Transverse colon (tissue), 4 donors: ENCODE measurements around the gene TBC1D9. TPM values are rescaled to one million over a fixed set of nuclear protein-coding genes. Genes with fewer than 3 reads are reported as not detected.

Experiments
- DNase-seq: peaks from one replicate; pipeline ENCODE4 v3.0.0-alpha.2; 2019
- H3K27ac ChIP-seq, 4 donors: fragments of 200-600 bp; sonication (generic); 2 replicates each; pipeline ENCODE4 v1.5.1; 2016 to 2018; ENCODE audit warnings: inconsistent platforms in 4 of 4
- H3K27me3 ChIP-seq: fragments of 200-600 bp; sonication (generic); 2 replicates; pipeline ENCODE4 v1.5.1; 2017; ENCODE audit warnings: inconsistent platforms
- H3K36me3 ChIP-seq, 4 donors: fragments of 200-600 bp; sonication (generic); 2 replicates each; pipeline ENCODE4 v1.5.1; 2017 to 2019; ENCODE audit warnings: inconsistent platforms in 4 of 4
- H3K4me1 ChIP-seq, 4 donors: fragments of 200-600 bp; sonication (generic); 2 replicates each; pipeline ENCODE4 v1.5.1; 2017 to 2020; ENCODE audit warnings: inconsistent platforms in 4 of 4
- H3K4me3 ChIP-seq, 4 donors: fragments of 200-600 bp; sonication (generic); 1 replicate in 1 of 4; 2 replicates in 3 of 4; pipeline versions ENCODE4 v1.5.1 to v1.6.1; 2017 to 2019; ENCODE audit warnings: inconsistent platforms in 4 of 4
- H3K9me3 ChIP-seq, 2 donors: fragments of 200-600 bp; sonication (generic); 2 replicates each; pipeline ENCODE4 v1.5.1; 2017 to 2019; ENCODE audit warnings: inconsistent platforms in 2 of 2
- CTCF ChIP-seq, 5 experiments: fragments of 200-600 bp in 3 of 5; fragments of 450-650 bp in 2 of 5; sonication (generic) in 3 of 5; IDR thresholded peaks; 1 replicate in 2 of 5; 2 replicates in 3 of 5; pipeline ENCODE4 v1.5.1; 2016 to 2017; ENCODE audit warnings: antibody characterized with exemption in 5 of 5, inconsistent platforms in 3 of 5, mild to moderate bottlenecking in 2 of 5, moderate library complexity in 1 of 5
- EP300 ChIP-seq: sonication (generic); formaldehyde crosslinking; IDR thresholded peaks from one replicate; pipeline ENCODE4 v1.6.1; 2017; ENCODE audit warnings: antibody characterized with exemption, low read depth
- POLR2A ChIP-seq: fragments of 450-650 bp; IDR thresholded peaks from one replicate; pipeline ENCODE4 v1.6.1; 2016; ENCODE audit warnings: antibody characterized with exemption, mild to moderate bottlenecking, moderate library complexity
- POLR2AphosphoS5 ChIP-seq, 3 donors: sonication (generic); formaldehyde crosslinking; IDR thresholded peaks; one replicate each; pipeline ENCODE4 v1.6.1; 2016; ENCODE audit warnings: antibody characterized with exemption in 3 of 3
- WGBS, 2 donors: methylation state at CpG; one replicate each; pipeline ENCODE4 v1.1.5; 2018; ENCODE audit warnings: low coverage in 1 of 2; 5-methylcytosine and 5-hydroxymethylcytosine counted together
- in situ Hi-C, 4 donors: fragments of 200-750 bp; cut with MboI; loops; one replicate each; pipeline versions ENCODE4 v1.15.0 to v1.15.1; 2017; ENCODE audit warnings: low sequenced_read_pairs in 3 of 4, low pct_ligation_motif_present in 1 of 4, low pct_unique_long_range_greater_than_20kb in 1 of 4
- intact Hi-C: fragments of 100-400 bp; cut with DNase I; formaldehyde crosslinking; loops from one replicate; pipeline ENCODE4 v1.15.1; 2023; ENCODE audit warnings: low total_unique reads
- total RNA-seq, 4 donors: library from RNA; depleted of rRNA; stranded (reverse); fragments of >200 nt; gene quantifications; one replicate each; pipeline ENCODE4 v1.1.0, GENCODE V29; 2016

TBC1D9 gene
- total RNA-seq, 4 donors from 2014 or later: 8.2 to 21.4 (median 16.3) TPM

GRCh38 chr4:140652601-140653000 is 103.6 kb downstream of the TBC1D9 start:
- 78 to 80% methylated on average over 1 to 2 of the region's 2 CpGs for WGBS, 2 donors
- Histone ChIP-seq H3K9me3 (no peaks in the 10 kb centered on the region), H3K27me3 (no peaks in the 10 kb centered on the region), H3K4me3 (no peak overlapping the region), H3K27ac (no peak overlapping the region), H3K4me1 (no peaks in the 10 kb centered on the region), H3K36me3 (no peaks in the 10 kb centered on the region)
- in situ Hi-C loops: no loop called here
- TF ChIP-seq CTCF (IDR thresholded peaks at IDR 0.05) (no peak), EP300 (no peak), POLR2AphosphoS5 (IDR thresholded peaks at IDR 0.05) (no peak), POLR2A (no peak)
- DNase-seq: no peak
- intact Hi-C loops: no loop called here

GRCh38 chr4:140648716-140649308 is 107.4 kb downstream of the TBC1D9 start:
- no peak for DNase-seq
- no peak overlapping the region for H3K27ac ChIP-seq
- WGBS, 2 donors: 81 to 91% methylated on average over 2 of the region's 2 CpGs
- no peaks in the 10 kb centered on the region for H3K27me3 ChIP-seq
- H3K9me3 ChIP-seq: no peaks in the 10 kb centered on the region
- intact Hi-C loops (no loop called here), in situ Hi-C loops (no loop called here)
- TF ChIP-seq POLR2AphosphoS5 (IDR thresholded peaks at IDR 0.05): no peak
- no peak for TF ChIP-seq POLR2A
- no peak for TF ChIP-seq CTCF (IDR thresholded peaks at IDR 0.05)
- no peaks in the 10 kb centered on the region for H3K4me1 ChIP-seq
- H3K4me3 ChIP-seq: no peak overlapping the region
- H3K36me3 ChIP-seq: no peaks in the 10 kb centered on the region

GRCh38 chr4:140645614-140646412 is 110.4 kb downstream of the TBC1D9 start:
- in situ Hi-C loops: no loop called here
- TF ChIP-seq POLR2AphosphoS5 (IDR thresholded peaks at IDR 0.05) (no peak), EP300 (no peak), POLR2A (no peak), CTCF (IDR thresholded peaks at IDR 0.05) (no peak)
- H3K4me3 ChIP-seq: no peak overlapping the region
- no peak for DNase-seq
- WGBS, 2 donors: 71 to 72% methylated on average over 4 to 9 of the region's 9 CpGs
- no peaks in the 10 kb centered on the region for H3K4me1 ChIP-seq
- no peaks in the 10 kb centered on the region for H3K27me3 ChIP-seq
- intact Hi-C loops: no loop called here
- no peak overlapping the region for H3K27ac ChIP-seq
- H3K36me3 ChIP-seq: no peaks in the 10 kb centered on the region
- no peaks in the 10 kb centered on the region for H3K9me3 ChIP-seq

- Histone ChIP-seq H3K9me3 (no peaks in the 10 kb centered on the region), H3K27me3 (no peaks in the 10 kb centered on the region), H3K4me3 (no peak overlapping the region), H3K27ac (no peak overlapping the region), H3K36me3 (no peaks in the 10 kb centered on the region), H3K4me1 (no peaks in the 10 kb centered on the region)
- in situ Hi-C loops (no loop called here), intact Hi-C loops (no loop called here)
- TF ChIP-seq POLR2AphosphoS5 (IDR thresholded peaks at IDR 0.05) (no peak), EP300 (no peak)
- 96 to 100% methylated on average over 7 to 11 of the region's 11 CpGs for WGBS, 2 donors
- DNase-seq: no peak
Observed at GRCh38 chr4:140645196-140645595, 111.0 kb downstream of the TBC1D9 start.
